HG03135 (cell line): Measurements from ENCODE around the gene STXBP5.

Experiments used
- ATAC-seq: cut with Tn5 transposase; IDR thresholded peaks from one replicate; pipeline ENCODE4 v1.9.1; 2021; ENCODE audit warnings: mild to moderate bottlenecking, moderate library complexity; ENCODE audit not compliant: unreplicated experiment

The STXBP5 gene

DNA sequence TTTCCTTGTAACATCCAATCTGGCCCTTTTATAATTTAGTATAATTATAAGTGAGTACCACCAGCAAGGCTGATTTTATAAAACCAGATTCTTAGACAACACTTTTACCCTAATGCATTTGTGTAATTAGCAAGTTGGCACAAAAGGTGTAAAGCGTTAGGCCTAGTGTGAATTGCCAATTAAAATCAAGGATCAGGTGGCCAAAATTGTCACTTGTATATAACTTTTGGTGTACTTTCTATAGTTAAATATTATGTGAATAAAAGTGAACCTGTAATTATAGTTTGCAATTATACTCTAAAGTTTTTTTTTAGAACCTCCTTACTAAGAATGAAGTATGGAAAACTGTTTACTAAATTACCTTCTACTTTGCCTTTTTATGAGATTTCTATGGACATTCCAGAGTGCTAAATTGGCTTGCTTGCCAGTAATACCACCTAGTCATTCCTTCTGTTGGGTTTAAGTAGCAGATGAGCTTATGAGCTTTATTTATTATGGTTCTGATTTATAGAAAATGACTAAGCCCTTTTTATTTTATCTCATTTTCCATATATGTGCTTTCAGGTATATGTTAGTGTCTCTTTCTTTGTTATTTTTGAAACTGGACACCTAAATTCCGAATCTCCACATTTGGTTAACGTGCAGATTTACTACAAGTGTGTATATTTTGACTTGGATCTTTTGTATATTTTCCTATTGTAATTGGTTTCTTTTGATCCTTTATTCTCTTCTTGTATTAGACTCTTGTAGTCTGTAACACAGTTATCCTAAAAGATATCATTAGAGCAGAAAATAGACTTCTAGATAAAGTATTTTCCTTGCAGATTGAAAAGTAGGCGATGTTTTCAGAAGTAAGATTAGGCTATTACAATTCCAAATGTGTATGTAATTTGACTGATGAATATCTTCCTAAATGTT, 3.9 kb downstream of the STXBP5 start:
- ATAC-seq: no peak

DNA sequence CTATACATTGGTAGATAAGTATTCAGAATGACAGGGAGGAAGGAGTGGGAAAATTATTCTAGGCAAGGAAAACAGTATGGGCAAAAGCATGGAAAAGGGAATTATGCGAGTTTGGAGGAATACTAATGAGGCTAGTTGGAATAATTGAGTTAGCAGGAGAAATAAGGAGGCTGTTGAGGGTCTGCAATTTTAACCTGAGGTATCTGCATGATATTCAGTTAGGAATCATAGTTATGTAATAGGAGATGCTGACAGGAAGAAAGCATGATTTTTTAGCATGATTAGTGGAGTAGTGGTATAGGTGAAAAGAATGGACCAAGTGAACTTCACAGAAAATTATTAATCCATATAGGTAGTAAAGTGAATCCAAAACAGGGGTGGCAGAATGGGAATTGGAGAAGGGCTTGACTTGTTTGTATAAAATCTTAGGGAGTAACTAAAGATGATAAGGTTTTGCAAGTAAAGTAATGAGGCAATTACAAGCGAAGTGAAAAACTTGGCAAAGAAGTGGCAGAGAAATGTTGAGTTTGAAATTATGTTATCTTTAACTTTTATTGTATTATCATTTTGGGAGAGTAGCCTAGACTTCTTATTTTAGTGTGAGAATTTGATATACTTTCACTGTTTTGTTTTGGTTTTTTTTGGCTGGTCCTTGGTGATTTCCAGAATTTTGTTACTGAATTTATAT, 5.7 kb downstream of the STXBP5 start:
- no peak for ATAC-seq

DNA sequence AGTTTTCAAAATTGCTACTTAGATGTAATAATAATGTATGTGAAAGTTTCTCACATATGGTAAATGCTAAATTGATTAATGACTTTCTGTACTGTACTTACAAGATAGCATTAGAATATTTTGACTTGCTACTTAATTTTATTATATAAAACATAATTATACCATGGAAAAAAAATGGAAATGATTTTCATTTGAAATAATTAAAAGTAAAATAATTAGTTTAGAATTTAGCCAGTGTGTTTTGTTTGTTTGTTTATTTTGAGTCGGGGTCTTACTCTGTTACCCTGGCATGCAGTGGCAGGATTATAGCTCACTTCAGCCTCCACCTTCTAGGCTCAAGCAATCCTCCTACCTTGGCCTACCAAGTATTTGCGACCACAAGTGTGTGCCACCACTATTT, 7.1 kb downstream of the STXBP5 start:
- no peak for ATAC-seq

DNA sequence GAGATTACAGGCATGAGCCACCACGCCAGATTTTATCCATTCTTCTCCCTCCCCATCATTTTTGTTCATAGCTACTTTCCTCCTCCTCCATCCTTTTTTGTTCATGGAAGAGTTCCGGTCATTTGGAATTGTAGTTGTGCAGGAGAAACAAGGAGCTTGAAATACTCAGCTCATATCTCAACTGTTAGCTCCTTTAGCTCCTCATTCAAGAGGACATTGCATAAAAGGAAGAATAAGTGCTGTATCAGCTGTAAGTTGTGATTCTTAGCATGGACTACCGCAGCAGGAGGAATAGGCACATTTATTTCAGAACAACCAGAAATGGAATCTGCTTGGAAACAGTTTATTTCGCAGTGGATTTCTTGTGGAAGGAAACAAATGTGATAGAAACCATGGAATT, 7.6 kb downstream of the STXBP5 start:
- no peak for ATAC-seq

DNA sequence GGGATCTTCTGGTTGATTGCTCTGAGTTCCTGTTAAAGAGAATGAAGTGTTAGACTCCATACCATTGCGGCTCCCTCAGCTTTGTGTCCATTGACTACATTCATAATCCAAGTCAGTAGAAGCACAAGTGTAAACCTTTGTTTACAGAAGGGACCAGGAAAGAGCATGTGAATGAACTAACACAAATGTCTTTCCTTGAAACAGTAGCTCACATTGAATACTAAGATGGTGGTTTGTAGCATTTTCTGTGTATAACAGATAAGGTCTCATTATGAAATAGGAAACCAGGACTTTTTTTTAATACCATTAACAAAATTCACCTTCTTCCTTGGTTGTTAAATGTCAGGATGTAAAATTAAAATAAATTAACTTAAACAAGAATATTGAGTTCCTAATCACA, 8.4 kb downstream of the STXBP5 start:
- no peak for ATAC-seq

DNA sequence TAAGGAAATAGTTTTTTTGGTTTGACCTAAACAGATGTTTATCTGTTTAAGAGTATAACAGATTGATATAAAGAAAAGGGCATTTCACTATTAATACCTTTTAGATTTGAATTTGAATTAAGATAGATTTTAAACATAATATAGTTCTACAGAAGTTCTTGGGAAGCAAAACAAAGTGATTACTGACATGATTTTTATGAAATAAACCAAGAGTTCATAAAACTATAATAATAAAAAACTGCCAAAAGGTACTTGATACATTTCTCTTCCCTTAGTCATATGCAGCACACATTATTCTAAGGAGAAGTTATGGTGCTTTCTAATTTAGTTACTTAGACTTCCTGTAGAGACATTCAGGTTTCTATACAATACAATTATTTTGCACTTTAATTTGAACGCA, 9.6 kb downstream of the STXBP5 start:
- ATAC-seq: no peak

DNA sequence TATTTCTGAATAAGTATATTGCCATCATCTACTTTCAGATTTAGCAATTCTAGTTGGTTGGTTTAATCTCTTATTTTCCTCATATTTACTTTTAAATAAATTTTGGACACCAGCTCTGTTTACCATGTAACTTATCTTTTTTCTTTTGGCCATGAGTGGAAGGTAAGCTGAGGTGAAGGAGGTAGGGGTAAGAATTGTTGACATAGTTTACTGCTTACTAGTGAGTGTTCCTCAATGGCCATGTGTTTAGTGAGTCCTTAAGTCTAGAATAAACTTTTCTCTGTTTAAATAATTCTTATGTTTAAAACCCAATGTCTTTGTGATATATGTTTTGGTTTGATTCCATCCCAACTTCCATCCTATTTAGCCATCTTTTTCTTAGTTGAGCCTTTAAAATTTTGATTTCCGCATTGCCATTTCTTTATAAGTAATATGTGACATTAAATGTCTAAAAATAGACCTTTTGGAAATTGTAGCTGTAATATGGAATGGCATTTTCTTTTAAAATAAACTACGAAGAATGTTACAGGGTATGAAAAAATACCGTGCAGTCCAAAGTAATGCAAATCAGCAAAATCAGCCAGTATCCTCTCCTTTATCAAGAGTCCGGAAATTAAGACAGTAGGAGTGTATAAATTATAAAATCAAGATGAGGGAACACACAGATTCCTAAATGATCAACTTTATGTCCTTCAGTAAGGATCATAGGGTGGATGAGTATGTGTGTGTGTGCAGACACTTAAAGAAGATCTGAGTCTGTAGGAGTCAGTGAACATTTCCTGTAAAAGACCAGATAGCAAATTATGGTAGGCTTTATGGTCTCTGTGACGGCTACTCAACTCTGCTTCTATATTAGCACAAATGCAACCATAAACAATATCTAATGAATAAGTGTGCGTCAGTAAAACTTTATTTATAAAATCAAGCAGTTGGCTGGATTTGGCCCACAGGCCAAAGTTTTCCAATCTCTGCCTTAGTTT, 10.3 kb downstream of the STXBP5 start:
- ATAC-seq: no peak

DNA sequence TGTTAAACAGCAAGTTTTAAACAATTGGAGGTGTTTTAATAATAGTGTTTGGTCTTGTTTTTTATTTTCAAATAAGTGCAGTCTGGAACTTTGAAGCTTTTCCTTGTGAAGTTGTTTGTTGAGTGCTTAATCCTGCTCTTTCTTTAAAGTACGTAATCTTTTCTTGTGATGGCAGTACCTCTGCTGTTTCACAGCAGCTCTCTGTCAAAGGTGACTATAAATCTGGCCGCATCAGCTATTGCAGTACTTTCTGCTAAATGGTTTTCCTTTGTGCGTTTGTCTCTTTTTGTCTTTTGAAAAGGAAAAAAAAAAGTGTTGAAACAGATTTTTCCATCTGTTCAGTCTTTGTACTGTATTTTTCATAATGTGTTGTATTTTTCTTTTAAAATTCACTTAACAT, 12.7 kb downstream of the STXBP5 start:
- no peak for ATAC-seq

DNA sequence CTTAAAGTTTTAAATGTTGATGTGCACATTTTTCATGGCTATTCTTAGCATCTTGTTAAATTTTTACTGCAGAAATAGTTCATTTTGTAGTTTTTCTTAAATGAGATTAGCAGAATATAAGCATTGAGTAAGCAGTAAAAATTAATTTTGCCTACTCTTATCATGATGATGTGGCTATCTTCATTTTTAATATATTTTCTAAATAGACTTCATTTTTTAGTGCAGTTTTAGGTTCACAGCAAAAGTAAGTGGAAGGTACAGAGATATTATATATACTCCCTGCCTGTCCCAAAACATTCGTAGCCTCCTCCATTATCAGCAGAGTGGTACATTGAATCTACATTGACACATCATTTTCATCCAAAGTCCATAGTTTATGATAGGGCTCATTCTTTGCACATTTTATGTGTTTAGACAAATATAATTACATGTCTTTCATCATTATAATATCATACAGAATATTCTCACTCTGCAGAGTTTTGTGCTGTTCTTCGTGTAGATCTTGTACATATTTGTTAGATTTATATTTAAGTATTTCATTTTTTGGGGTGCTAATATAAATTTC, 13.7 kb downstream of the STXBP5 start:
- ATAC-seq: no peak

DNA sequence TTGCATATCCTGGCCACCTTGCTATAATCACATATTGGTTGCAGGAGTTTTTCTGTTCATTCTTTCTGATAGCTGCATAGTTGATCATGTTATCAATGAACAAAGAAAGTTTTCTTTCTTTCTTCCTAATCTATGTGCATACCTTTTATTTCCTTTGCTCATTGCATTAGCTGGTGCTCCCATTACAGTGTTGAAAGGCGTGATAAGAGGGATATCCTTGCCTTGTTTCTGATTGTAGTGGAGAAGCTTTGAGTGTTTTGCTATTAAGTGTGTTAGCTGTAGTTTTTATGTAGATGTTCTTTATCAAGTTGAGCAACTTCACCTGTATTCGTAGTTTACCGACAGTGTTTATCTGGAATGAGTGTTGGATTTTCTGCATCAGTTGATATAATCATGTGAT, 14.6 kb downstream of the STXBP5 start:
- no peak for ATAC-seq

DNA sequence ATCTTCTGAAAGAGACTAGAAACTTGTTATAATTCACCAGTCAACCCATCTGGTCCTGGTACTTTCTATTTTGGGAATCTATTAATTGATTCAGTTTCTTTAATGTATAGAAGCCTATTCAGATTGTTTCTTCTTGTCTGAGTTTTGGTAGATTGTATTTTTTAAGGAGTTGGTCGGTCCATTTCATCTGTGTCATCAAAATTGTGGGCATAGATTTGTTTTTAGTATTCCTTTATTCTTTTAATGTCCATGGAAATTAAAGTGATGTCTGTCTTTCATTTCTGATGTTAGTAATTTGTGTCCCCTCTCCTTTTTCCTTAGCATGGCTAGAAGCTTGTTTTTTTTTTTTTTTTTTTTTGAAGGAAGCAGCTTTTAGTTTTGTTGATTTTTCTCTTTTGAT, 15.2 kb downstream of the STXBP5 start:
- no peak for ATAC-seq

DNA sequence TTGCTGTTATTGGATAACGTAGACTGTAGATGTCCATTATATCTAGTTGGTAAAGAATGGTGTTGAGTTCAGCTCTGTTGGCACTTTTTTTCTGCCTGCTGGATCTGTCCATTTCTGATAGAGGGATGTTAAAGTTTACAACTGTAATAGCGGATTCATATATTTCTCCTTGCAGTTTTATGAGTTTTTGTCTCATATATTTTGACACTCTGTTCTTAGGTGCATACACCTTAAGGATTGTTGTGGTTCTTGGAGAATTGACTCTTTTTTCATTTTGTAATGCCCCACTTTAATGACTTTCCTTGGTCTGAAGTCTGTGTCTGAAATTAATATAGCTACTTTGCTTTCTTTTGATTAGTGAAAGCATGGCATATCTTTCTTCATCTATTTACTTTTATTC, 16.1 kb downstream of the STXBP5 start:
- no peak for ATAC-seq

DNA sequence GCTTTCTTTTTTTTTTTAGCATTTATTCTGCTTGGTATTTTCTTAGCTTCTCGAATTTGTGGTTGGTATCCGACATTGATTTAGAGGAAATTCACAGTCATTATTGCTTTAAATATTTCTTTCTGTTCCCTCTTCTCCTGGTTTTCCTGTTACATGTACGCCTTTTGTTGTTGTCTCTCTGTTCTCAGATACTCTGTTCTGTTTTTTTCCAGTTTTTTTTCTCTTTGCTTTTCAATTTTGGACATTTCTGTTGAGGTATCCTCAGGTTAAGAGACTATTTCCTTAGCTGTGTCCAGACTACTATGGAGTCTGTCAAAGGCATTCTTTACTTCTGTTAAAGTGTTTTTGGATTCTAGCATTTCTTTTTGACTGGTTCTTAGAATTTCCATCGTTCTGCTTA, 17.5 kb downstream of the STXBP5 start:
- ATAC-seq: no peak

DNA sequence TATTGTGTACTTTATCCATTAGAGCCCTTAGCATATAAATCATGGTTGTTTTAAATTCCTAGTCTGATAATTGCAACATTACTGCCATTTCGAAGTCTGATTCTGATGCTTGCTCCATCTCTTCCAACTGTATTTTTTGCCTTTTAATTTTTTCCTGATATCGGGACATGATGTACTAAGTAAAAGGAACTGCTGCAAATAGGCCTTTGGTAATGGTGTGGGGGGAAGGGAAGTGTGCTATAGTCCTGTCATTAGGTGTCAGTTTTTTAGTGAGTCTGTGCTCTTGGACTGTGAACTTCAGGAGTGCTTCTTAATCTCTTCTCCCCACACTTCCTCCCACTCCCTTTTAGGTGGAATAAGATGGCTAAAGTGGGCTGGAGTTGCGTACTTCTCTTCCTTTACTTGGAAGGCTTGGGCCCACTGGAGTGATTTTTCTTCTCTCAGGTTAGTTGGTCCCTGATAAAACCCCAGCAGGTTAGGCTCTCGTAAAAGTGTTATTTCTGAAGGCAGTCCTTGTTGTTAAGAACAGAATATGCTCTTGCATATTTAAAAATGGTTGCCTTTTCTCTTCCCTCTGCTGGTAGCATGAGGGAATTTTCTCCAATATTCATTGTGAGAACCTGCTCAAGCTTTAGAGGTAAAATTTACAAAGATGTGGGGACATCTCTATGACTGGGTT, 18.1 kb downstream of the STXBP5 start:
- no peak for ATAC-seq

DNA sequence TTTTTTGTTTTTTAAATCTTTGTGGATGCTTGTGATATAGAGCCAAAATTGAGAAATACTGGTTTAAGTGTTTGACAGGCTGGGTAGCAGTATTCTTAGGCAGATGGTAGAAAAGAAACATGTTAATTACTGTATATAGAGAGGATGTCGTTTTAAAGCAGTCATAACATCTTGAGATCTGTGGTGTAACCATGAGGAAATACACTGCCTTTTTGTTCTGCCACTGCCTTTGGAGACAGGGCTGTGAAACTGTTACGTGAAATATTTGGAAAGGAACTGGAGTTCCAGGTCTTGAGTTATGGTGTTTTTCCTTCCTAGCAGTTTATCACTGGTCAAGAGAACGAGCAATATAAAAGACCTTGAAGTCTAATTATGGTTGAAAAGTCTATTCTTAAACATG, 19.5 kb downstream of the STXBP5 start:
- no peak for ATAC-seq

DNA sequence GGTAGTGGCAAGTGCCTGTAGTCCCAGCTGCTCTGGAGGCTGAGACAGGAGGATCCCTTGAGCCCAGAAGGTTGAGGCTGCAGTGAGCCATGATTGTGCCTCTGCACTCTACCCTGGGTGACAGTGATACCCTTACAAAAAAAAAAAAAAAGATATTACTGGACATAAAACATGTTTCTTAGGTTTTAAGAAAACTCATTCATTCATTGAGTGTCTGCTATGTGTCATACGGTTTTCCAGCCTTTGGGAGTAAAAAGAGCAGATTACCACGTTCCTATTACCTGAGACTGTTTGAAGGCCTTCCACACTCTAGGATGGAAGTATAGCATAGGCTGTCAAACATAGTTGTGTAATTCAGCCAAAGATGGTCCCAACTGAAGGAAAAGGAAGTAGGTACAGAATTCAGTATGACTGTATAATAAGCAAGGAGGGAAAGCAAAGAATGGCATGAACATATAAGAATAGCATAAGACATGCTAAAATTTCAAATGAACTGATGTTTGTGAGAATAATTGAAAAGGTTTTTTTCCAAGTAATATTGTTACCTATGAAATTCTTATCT, 22.0 kb downstream of the STXBP5 start:
- no peak for ATAC-seq

DNA sequence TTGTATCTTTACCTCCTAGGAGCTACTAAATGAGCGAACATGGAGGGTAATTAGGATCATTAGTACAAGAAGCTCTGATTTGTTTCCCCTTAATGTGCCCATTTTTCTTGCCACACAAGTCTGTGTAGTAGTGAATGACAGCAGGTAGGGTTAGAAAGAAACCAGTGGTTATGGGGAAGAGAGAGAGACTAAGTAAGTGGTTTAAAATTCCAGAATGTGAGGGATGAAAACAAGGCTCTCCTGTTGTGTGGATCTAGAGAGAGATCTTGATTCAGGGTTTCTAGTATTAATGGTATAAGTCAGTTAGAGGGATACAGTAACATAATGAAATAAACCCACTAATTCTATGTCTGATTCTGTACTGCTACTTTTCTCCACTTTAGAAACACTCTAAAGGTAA, 22.7 kb downstream of the STXBP5 start:
- ATAC-seq: no peak

DNA sequence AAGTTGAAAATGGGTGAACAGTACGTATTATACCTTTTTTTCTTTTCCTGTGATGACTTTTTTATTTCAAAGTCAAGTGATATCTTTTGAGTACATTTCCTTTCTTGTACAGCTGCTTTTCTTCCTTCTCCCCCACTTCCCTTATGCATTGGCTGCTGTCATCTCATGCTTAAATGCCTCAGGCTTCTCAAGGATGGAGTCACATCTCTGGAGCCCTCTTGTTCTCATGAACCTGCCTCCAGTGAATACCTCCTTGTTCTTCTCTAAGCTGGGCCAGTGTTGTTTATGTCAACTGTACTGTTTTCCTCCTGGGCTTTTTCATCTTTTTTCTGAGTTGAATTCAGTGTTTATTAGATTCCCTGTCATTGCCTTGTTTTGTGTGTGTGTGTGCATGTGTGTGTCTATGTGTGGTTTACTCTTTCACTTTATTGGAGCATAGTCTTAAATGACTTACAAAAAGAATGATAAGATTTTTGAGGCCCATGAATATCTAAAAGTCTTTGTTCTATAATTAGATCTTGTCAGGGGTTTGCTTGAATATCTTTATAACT, 23.6 kb downstream of the STXBP5 start:
- no peak for ATAC-seq

DNA sequence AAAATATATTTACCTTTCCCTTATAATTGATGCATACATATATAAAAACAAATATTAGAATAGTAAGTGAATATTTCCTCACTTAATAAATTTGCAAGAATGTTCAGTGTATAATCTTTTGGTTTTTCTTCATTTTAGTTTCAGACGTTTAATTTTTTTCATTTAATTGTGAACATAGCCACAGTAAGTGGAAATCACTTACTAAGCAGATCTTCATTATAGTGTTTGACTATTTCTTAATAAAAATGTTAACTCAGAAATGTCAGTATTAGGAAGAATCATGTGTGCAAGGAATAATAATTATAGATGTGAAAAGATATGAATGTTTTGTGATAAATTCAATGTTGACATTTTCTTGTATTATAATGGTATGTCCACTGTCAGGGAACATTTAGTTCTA, 27.4 kb downstream of the STXBP5 start:
- ATAC-seq: no peak

DNA sequence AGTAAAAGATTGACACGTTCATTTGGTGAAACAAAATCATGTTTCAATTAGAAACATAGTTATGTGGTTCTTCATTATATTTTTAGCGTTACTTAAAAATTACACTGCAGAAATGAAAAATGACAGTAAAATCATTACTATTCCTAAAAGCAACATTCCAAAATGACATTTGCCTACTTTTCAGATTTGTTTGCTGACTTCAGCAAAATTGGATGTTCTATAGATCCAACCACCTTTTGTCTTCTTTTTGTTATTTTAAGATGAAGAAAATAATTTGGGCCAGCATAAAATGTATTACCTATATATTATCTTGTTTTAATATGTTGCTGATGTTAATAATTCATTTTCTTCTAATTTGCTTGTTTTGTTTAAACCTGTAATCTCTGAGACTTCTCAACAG, 30.5 kb downstream of the STXBP5 start:
- ATAC-seq: no peak
